Lower leg skin (tissue), 4 donors: ENCODE results near the gene MUC6. TPM values are rescaled to one million over a fixed set of nuclear protein-coding genes. Genes with fewer than 3 reads are reported as not detected.

Experiments used
- DNase-seq, 2 donors: peaks; one replicate each; pipeline ENCODE4 v3.0.0-alpha.2; 2019; ENCODE audit warnings: low spot score in 2 of 2
- H3K4me3 ChIP-seq: fragments of 200-600 bp; sonication (generic); 2 replicates; pipeline ENCODE4 v1.5.1; 2017; ENCODE audit warnings: mild to moderate bottlenecking, low read depth; ENCODE audit not compliant: poor library complexity, severe bottlenecking
- POLR2A ChIP-seq, 2 donors: fragments of 450-650 bp; IDR thresholded peaks; one replicate each; pipeline ENCODE4 v1.6.1; 2016 to 2017; ENCODE audit warnings: antibody characterized with exemption in 2 of 2, mild to moderate bottlenecking in 1 of 2, moderate library complexity in 1 of 2
- WGBS, 2 donors: methylation state at CpG; one replicate each; pipeline ENCODE4 v1.1.5; 2018; 5-methylcytosine and 5-hydroxymethylcytosine counted together
- intact Hi-C: fragments of 100-400 bp; cut with DNase I; formaldehyde crosslinking; loops from one replicate; pipeline ENCODE4 v1.15.0; 2023; ENCODE audit warnings: low total_unique reads
- total RNA-seq, 4 donors: library from RNA; depleted of rRNA; stranded (reverse); fragments of >200 nt; gene quantifications; one replicate each; pipeline ENCODE4 v1.1.0, GENCODE V29; 2016
- TF ChIP-seq, protein P1 (sequence below), 3 donors: fragments of 450-650 bp; IDR thresholded peaks; one replicate each; pipeline ENCODE4 v1.5.1; 2016; ENCODE audit warnings: antibody characterized with exemption in 3 of 3, mild to moderate bottlenecking in 3 of 3, moderate library complexity in 2 of 3

The MUC6 gene
- not detected for total RNA-seq

DNA sequence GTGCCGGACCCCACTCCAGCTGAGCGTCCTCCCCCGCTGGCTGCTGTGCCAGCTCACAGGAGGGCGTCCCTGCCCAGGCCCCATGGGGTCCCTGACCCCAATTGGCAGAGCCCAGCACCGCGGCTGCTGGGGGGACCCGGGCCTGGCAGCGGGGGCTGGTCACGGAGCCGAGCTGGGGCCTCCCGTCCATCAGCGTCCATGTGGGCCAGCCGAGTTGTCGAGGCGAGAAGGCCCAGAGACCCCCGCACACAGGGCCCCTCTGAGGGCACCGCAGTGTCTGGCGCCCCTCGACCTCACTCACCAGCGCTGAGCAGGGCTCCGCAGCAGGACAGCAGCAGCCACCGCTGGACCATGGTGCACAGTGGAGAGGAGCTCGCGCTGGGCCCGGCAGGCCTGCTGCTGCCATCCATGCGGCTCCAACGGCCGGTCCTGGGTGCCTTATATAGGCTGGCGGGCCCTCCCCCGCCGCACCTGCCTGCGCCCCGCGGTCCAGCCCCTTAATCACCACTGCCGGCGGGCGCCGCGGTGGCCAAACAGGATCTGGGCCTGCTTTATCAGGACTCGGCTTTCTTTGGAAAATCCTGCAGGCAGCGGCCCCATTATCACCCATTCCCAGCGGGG, at the start of gene MUC6:
MUC6 (minus strand) TSS at position 416 of the 621 bp plus-strand sequence; CDS start at position 353, 63 bp downstream.
- TF ChIP-seq, protein P1, sequence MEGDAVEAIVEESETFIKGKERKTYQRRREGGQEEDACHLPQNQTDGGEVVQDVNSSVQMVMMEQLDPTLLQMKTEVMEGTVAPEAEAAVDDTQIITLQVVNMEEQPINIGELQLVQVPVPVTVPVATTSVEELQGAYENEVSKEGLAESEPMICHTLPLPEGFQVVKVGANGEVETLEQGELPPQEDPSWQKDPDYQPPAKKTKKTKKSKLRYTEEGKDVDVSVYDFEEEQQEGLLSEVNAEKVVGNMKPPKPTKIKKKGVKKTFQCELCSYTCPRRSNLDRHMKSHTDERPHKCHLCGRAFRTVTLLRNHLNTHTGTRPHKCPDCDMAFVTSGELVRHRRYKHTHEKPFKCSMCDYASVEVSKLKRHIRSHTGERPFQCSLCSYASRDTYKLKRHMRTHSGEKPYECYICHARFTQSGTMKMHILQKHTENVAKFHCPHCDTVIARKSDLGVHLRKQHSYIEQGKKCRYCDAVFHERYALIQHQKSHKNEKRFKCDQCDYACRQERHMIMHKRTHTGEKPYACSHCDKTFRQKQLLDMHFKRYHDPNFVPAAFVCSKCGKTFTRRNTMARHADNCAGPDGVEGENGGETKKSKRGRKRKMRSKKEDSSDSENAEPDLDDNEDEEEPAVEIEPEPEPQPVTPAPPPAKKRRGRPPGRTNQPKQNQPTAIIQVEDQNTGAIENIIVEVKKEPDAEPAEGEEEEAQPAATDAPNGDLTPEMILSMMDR (IDR thresholded peaks at IDR 0.05) = no peak
- no peak for TF ChIP-seq POLR2A (IDR thresholded peaks at IDR 0.05)
- intact Hi-C loops = no loop called here
- DNase-seq = no peak
- no peak within 1 kb of the TSS for H3K4me3 ChIP-seq
- WGBS, 2 donors = 53 to 71% methylated on average over 29 to 33 of the region's 42 CpGs

DNA sequence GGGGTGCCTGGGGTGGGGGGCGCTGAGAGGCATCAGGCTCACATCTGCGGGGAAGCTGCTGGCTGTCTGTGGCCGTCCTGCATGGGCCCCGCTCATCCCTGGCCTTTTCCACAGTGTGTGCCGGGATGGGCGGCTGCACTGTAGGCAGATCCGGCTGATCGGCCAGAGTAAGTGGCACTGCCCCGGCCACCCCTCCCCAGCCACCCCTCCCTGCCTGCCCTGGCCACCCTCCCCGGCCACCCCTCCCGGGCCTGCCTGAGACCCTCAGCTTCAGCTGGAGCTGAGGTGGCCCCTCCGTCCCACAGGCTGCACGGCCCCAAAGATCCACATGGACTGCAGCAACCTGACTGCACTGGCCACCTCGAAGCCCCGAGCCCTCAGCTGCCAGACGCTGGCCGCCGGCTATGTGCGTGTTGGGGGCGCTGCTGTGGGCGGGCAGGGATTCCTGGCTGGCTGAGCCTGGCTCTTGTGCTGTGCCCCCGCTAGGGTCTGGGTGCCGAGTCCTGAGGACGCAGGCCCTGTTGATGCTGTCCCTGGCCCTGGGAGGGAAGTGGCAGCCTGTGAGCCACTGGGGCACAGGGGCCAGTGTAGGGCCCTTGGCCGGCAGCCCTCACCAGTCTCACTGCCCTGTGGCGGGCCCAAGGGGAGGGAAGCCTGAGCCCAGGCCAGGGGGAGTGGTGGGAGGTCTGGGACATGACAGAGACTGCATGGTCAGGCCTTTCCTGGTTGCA, 49.1 kb upstream of the MUC6 start:
- 66 to 80% methylated on average over 7 to 22 of the region's 26 CpGs for WGBS, 2 donors
- intact Hi-C loops = no loop called here
- no peak for DNase-seq
- no peak overlapping the region for H3K4me3 ChIP-seq
- TF ChIP-seq, protein P1 (IDR thresholded peaks at IDR 0.05) = no peak
- no peak for TF ChIP-seq POLR2A (IDR thresholded peaks at IDR 0.05)

- no peak for DNase-seq
- TF ChIP-seq, protein P1 (IDR thresholded peaks at IDR 0.05) = no peak
- no peak for TF ChIP-seq POLR2A (IDR thresholded peaks at IDR 0.05)
- H3K4me3 ChIP-seq = no peak overlapping the region
- intact Hi-C loops = no loop called here
- WGBS, 2 donors = 69 to 76% methylated on average over 39 to 45 of the region's 49 CpGs
Measured at GRCh38 chr11:1084561-1085439, 48.3 kb upstream of the MUC6 start.

DNA sequence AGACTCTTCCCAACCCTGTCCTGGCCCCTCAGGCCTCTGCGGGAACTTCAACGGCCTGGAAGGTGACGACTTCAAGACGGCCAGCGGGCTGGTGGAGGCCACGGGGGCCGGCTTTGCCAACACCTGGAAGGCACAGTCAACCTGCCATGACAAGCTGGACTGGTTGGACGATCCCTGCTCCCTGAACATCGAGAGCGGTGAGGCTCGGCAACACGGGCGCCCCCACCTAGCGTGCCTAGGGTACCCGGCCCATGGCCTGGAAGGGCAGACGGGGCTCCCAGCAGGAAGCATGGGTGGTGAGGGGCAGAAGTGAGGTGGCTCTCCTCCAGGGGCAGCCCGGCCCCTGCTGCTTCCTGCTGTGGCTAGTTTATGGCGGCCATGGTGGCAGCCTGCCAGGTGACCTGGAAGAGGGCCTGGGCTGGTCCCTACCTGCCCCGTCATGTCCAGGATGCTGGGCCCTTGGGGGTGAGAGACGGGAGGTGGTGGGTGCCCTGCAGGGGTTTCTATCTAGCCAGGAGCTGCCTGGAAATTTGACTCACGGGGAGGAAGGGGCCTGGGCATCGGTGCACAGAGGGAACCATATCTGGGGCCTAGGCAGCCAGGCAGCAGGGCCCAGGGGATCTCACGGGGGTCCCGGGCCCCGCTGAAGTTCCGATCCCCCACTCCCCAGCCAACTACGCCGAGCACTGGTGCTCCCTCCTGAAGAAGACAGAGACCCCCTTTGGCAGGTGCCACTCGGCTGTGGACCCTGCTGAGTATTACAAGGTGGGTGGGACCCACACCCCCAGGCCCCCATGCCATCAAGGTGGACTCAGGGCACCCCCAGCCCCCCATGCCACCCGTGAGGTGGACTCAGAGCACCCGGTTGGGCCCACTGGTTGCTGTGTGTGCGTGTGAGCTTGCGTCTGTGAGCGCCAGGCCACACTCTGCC, 47.4 kb upstream of the MUC6 start:
- TF ChIP-seq, protein P1 (IDR thresholded peaks at IDR 0.05) = no peak
- no peak for TF ChIP-seq POLR2A (IDR thresholded peaks at IDR 0.05)
- intact Hi-C loops = no loop called here
- no peak overlapping the region for H3K4me3 ChIP-seq
- WGBS, 2 donors = 57 to 58% methylated on average over 16 to 23 of the region's 34 CpGs
- DNase-seq = no peak
